ENCODE measurements around the gene SCAMP2. TPM values are rescaled to one million over a fixed set of nuclear protein-coding genes. Genes with fewer than 3 reads are reported as not detected.

SCAMP2 gene
- total and polyA plus RNA-seq, 11 donors, result 25.1 to 90.5 (median 46.0) TPM

DNA sequence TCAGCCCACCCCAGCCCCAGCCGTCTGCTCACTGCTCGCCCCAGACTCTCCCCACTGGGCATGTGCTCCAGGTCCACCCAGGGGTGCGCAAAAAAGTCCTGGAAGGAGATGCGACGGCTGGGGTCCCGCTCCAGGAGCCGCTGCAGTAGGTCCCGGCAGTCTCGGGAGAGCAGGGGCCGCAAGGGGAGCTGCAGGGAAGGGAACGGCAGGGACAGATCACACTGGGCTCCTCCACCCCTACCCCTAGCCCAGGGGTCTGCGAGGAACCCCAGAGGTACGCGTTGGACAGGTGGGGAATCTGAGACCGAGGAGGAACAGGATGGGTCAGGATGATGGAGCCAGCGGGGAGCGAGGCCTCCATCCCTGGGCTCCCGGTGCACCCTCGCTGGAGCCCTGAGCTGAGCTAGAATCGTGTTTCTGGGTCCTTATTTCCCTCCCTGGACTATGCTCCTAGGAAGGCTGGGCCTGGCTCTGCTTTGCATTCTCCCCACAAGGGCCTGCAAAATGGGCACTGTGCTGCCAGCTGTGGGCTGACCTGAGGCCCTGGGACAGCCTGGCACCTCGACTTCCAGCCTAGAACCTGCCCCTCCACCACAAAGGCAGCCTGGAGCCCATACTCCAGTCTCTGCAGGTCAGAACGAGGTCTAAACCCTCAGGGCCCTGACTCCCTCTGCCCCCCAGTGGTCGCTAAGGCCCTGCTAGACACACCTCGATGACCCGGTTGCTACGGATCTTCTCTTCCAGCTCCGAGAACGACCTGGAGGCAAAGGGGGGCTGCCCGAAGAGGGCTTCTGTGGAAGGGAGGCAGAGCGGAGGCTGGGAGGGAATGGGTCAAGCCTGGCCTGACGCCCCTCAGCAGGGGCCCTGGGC is 33.4 kb downstream of the SCAMP2 start:
- peaks cover 0 to 48% (median 20%) of the 10 kb centered on the region in 9 donors for H3K36me3 ChIP-seq
- peaks cover 0 to 30% (median 20%) of the 10 kb centered on the region in 12 donors for H3K4me1 ChIP-seq
- ATAC-seq (no peak), DNase-seq (no peak)
- H3K27ac ChIP-seq, result no peak overlapping the region
- no peak overlapping the region for H3K4me3 ChIP-seq
- WGBS, 4 donors, result 85 to 88% (median 87%) methylated on average over 29 to 31 of the region's 31 CpGs
- H3K27me3 ChIP-seq, result no peaks in the 10 kb centered on the region
- no peaks in the 10 kb centered on the region for H3K9me3 ChIP-seq
- TF ChIP-seq CTCF (IDR thresholded peaks at IDR 0.05) (no peak), POLR2A (IDR thresholded peaks at IDR 0.05) (no peak)
- intact Hi-C loops (cut with DNase I), result loop anchor here in 7 of 10 donors (5.0 to 10.0 kb wide), 9 partner anchors 37 to 222 kb away; partner anchors contain the start of genes CSK (in 2 of the 7), FAM219B (in 2 of the 7), CLK3 (in 1 of the 7) and MPI (in 1 of the 7)

- Histone ChIP-seq H3K27me3 (no peaks in the 10 kb centered on the region), H3K4me3 (no peak overlapping the region), H3K4me1 (peaks cover 0 to 24% (median 17%) of the 10 kb centered on the region in 12 donors), H3K36me3 (peaks cover 0 to 44% (median 15%) of the 10 kb centered on the region in 9 donors), H3K27ac (no peak overlapping the region), H3K9me3 (no peaks in the 10 kb centered on the region)
- ATAC-seq (no peak), DNase-seq (no peak)
- intact Hi-C loops (cut with DNase I), result loop anchor here in 4 of 10 donors (5.0 kb wide), 3 partner anchors 37 to 67 kb away; partner anchors contain the start of gene CSK (in 2 of the 4)
- TF ChIP-seq CTCF (IDR thresholded peaks at IDR 0.05) (no peak), POLR2A (IDR thresholded peaks at IDR 0.05) (no peak)
- WGBS, 4 donors, result 83 to 94% (median 87%) methylated on average over 9 to 11 of the region's 11 CpGs
Observed at GRCh38 chr15:74838746-74839525, 34.2 kb downstream of the SCAMP2 start.

- intact Hi-C loops (cut with DNase I), result loop anchor here in 4 of 10 donors (5.0 kb wide), 3 partner anchors 36 to 66 kb away; partner anchors contain the start of gene CSK (in 2 of the 4)
- Histone ChIP-seq H3K36me3 (peaks cover 0 to 44% (median 15%) of the 10 kb centered on the region in 9 donors), H3K4me1 (peaks cover 0 to 16% (median 10%) of the 10 kb centered on the region in 12 donors), H3K27ac (no peak overlapping the region), H3K27me3 (no peaks in the 10 kb centered on the region), H3K4me3 (no peak overlapping the region), H3K9me3 (no peaks in the 10 kb centered on the region)
- WGBS, 4 donors, result 92 to 93% (median 93%) methylated on average over 6 to 10 of the region's 10 CpGs
- no peak for DNase-seq
- TF ChIP-seq POLR2A (IDR thresholded peaks at IDR 0.05) (no peak), CTCF (IDR thresholded peaks at IDR 0.05) (no peak)
- ATAC-seq, result no peak
Observed at GRCh38 chr15:74838137-74838516, 35.0 kb downstream of the SCAMP2 start.
